ENCODE results near the gene SUSD4.

Gene SUSD4

DNA sequence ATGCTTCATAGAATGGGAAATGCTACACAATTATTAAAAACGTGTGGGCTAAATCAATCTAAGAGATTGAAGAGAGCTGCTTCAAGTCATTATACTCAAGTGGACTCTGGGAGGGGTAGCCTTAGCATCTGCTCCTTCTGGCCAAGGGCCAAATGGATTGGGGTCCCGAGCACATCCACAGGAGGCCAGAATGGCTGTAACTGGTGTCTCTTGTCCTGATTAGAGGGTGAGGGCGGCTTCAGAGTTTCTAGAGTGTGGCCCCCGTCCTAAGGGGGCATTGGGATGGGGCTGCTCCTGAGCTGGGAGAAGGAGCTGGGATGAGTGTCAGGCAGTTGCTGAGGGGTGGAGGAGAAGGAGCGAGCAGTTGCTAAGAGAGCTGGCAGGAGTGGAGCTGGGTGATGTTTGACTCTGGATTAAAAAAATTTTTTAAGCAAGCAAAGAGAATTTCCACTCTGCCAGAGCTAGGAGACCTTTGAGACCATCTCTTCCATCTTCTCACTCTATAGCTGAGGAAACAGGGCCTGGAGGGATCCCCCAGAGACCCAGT is 149.6 kb downstream of the SUSD4 start:
- H3K36me3 ChIP-seq (ENCODE audit: control insufficient read depth, insufficient read depth, low read length), result no peaks in the 10 kb centered on the region
- H3K4me1 ChIP-seq (ENCODE audit: control insufficient read depth, insufficient read depth, low read length), result no peaks in the 10 kb centered on the region
- no peak overlapping the region for H3K9ac ChIP-seq (ENCODE audit: low read depth, low read length)
- no peak overlapping the region for H3K4me3 ChIP-seq (ENCODE audit: low read depth, low read length)
- no peaks in the 10 kb centered on the region for H3K27me3 ChIP-seq (ENCODE audit: control insufficient read depth, insufficient read depth, low read length)
- no peaks in the 10 kb centered on the region for H3K9me3 ChIP-seq (ENCODE audit: control insufficient read depth, insufficient read depth, low read length)

DNA sequence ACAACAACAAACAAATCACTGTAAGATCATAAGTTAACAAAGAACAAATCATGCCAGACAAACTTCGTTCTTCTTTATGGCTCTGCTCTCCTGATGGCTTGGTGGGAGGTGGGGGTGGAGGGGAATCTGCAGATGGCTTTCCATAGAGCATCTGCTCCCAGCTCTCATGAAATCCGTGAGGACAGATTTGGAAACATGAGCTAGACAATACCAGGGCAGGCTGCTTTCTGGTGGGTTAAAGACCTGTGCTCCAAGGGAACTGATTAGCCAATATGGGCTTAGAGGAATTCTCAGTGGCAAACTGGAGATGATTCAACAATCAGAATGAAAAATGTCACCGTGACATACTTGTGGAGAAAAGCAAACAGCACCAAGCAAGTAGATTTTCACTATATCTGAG is 151.5 kb downstream of the SUSD4 start:
- Histone ChIP-seq H3K4me3 (ENCODE audit: low read depth, low read length) (no peak overlapping the region), H3K9ac (ENCODE audit: low read depth, low read length) (no peak overlapping the region), H3K27me3 (ENCODE audit: control insufficient read depth, insufficient read depth, low read length) (no peaks in the 10 kb centered on the region)

DNA sequence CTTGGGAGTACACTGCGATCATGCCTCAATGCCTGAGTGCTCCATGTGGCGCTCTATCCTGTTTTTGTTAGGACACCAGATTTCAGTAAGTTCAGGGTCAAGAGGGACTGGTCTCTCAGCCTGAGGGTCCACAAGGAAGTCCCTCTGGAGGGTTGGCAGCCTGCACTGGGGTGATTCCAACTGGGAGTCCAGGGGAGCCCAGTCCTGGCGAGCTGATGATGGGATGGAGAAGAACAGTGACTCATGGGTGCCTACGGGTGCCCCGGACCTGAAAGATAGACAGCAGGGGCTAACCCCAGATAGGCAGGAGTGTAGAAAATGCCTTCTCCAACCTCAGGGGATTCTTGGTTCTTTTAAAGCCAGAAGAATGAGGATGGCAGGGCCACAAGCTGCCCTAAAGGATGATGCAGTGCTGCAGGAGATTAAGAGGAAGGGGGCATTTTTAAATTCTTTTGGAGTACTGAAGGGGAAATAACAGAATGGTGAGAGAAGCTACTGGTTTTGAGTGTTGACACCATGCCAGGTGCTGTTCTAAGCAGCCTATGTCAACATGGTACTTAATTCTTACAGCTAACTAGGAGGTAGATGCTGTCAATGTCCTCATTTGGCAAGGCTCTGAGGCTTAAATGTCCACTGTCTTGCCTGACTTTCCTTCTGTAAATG is 152.5 kb downstream of the SUSD4 start:
- no peaks in the 10 kb centered on the region for H3K36me3 ChIP-seq (ENCODE audit: control insufficient read depth, insufficient read depth, low read length)
- H3K27me3 ChIP-seq (ENCODE audit: control insufficient read depth, insufficient read depth, low read length), result no peaks in the 10 kb centered on the region
- no peaks in the 10 kb centered on the region for H3K9me3 ChIP-seq (ENCODE audit: control insufficient read depth, insufficient read depth, low read length)
- H3K4me1 ChIP-seq (ENCODE audit: control insufficient read depth, insufficient read depth, low read length), result no peaks in the 10 kb centered on the region
- no peak overlapping the region for H3K9ac ChIP-seq (ENCODE audit: low read depth, low read length)
- H3K4me3 ChIP-seq (ENCODE audit: low read depth, low read length), result no peak overlapping the region

More for the DNA sequence above, 151.5 kb downstream of the SUSD4 start:
- Histone ChIP-seq H3K4me1 (ENCODE audit: control insufficient read depth, insufficient read depth, low read length) (no peaks in the 10 kb centered on the region), H3K9me3 (ENCODE audit: control insufficient read depth, insufficient read depth, low read length) (no peaks in the 10 kb centered on the region), H3K36me3 (ENCODE audit: control insufficient read depth, insufficient read depth, low read length) (no peaks in the 10 kb centered on the region)

DNA sequence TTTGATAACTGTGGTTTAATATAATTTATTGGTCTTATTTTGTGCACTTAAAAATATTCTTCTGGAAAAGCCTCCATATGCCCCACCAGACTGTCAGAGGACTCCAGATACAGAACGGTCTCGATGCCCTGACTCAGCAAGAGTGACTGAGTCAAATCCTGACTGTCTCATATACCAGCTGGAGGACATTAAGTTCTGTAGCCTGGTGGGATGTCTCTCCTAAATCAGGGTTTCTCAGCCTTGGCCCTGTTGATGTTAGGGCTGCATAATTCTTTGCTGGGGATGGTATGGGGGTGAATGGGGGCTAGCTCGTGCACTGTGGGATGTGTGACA is 153.2 kb downstream of the SUSD4 start:
- H3K9ac ChIP-seq (ENCODE audit: low read depth, low read length), result no peak overlapping the region
- no peaks in the 10 kb centered on the region for H3K4me1 ChIP-seq (ENCODE audit: control insufficient read depth, insufficient read depth, low read length)
- no peaks in the 10 kb centered on the region for H3K9me3 ChIP-seq (ENCODE audit: control insufficient read depth, insufficient read depth, low read length)
- no peaks in the 10 kb centered on the region for H3K27me3 ChIP-seq (ENCODE audit: control insufficient read depth, insufficient read depth, low read length)
- no peaks in the 10 kb centered on the region for H3K36me3 ChIP-seq (ENCODE audit: control insufficient read depth, insufficient read depth, low read length)
- H3K4me3 ChIP-seq (ENCODE audit: low read depth, low read length), result no peak overlapping the region

DNA sequence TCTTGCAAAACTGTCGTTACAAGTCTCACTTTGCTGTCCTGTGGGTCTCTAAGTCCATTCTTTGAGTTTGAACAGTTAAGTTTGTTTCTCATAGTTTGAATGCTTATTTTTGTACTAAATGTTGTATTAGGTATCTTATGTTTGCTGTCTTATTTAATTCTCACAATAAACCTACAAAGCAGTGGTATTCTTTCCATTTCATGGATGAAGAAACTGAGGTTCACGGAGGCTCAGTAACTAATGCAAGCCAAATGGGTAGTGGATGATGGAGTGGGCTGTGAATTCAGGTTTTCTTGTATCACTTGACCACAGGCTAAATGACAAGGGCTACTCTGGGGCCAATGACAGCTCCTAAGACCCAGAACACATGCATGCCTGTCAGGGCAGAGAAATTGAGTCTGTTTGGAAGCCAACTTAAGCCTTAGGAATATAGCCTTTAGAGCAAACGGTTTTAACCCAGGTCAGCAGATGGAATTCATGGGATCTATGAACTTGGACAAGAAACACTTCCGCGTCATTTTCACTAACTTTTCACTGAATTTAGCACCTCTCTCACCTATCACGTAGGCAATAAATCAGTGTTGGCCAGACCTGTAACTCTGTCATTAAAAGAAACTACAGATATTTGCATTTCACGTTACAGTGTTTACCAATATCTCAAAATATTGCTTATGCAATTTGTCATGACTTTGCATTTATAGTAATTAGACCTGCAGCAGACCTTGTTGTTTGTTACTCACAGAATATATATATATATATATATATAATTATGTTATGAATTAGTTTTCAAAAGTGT is 153.8 kb downstream of the SUSD4 start:
- H3K36me3 ChIP-seq (ENCODE audit: control insufficient read depth, insufficient read depth, low read length), result no peaks in the 10 kb centered on the region
- no peak overlapping the region for H3K4me3 ChIP-seq (ENCODE audit: low read depth, low read length)
- H3K4me1 ChIP-seq (ENCODE audit: control insufficient read depth, insufficient read depth, low read length), result no peaks in the 10 kb centered on the region
- no peaks in the 10 kb centered on the region for H3K27me3 ChIP-seq (ENCODE audit: control insufficient read depth, insufficient read depth, low read length)
- no peak overlapping the region for H3K9ac ChIP-seq (ENCODE audit: low read depth, low read length)
- H3K9me3 ChIP-seq (ENCODE audit: control insufficient read depth, insufficient read depth, low read length), result no peaks in the 10 kb centered on the region

DNA sequence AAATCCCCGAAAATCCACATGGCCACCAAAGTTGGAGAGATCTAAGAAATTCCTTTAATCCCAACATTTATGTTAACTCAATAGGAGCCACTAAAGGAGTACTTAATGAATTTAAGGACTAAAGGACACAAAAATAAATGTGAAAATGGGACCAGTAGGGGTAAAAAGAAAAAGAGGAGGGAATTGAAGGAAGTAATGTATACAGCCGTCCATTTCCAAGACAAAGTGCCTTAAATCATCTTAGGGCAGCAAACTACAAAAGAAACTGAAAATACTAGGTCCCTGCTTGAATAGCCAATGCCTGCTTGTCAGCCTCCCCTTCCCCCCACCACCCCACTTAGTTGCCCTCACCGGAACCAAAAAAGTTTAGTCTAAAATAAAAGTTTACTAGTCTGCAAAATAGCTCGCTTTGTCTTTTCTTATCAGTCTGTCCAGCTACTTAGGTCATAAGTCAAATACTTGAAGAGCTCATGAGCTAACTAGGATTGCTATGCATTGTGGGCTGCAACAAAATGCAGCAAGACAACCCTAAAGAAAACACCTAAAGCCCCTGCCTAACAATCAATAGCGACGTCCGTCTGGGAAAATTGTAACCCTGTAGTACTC is 154.6 kb downstream of the SUSD4 start:
- no peak overlapping the region for H3K9ac ChIP-seq (ENCODE audit: low read depth, low read length)
- no peaks in the 10 kb centered on the region for H3K27me3 ChIP-seq (ENCODE audit: control insufficient read depth, insufficient read depth, low read length)
- H3K4me3 ChIP-seq (ENCODE audit: low read depth, low read length), result no peak overlapping the region
- H3K36me3 ChIP-seq (ENCODE audit: control insufficient read depth, insufficient read depth, low read length), result no peaks in the 10 kb centered on the region
- no peaks in the 10 kb centered on the region for H3K9me3 ChIP-seq (ENCODE audit: control insufficient read depth, insufficient read depth, low read length)
- no peaks in the 10 kb centered on the region for H3K4me1 ChIP-seq (ENCODE audit: control insufficient read depth, insufficient read depth, low read length)

DNA sequence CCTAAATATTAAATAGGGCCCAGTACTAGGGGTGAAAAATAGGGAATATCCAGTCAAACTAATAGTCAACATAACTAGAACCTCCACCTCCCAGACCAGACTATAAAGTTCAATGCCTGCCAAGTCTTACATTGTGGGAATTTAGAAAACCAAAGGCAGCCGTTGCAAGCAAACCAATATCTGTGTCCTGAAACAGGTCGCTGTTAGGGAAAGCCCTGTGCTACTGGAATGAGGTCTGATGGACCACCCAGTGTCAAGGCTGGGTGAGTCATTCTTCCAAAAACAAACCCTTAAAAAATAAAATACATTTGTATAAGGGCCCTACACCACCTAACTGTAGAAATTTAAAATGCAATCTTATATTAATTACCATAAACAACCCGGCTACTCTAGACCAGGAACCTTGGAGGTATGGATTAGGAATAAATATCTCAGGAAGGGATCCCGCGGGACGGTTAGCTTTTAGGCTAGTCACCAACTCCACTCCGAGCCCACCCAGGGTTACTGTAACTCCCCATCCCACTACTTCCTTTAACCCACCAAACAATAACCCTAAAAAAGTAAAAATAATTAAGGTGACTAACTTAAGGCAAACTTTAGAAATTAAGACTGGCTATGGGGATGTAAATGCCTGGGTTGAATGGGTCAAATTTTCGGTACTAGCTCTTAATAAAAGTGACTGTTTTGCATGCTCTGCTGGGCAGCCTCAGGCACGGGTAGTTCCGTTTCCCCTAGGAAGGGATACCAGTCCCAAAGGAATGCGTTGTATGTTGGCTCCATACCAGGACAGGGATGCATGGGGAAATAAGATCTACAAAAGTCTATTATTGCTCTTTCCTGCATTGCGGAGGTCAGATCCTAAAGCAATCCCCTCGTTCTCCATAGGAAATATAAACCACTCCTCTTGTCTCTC is 155.6 kb downstream of the SUSD4 start:
- H3K9ac ChIP-seq (ENCODE audit: low read depth, low read length), result no peak overlapping the region
- H3K27me3 ChIP-seq (ENCODE audit: control insufficient read depth, insufficient read depth, low read length), result no peaks in the 10 kb centered on the region
- H3K4me3 ChIP-seq (ENCODE audit: low read depth, low read length), result no peak overlapping the region
- no peaks in the 10 kb centered on the region for H3K9me3 ChIP-seq (ENCODE audit: control insufficient read depth, insufficient read depth, low read length)
- H3K4me1 ChIP-seq (ENCODE audit: control insufficient read depth, insufficient read depth, low read length), result no peaks in the 10 kb centered on the region
- H3K36me3 ChIP-seq (ENCODE audit: control insufficient read depth, insufficient read depth, low read length), result no peaks in the 10 kb centered on the region

DNA sequence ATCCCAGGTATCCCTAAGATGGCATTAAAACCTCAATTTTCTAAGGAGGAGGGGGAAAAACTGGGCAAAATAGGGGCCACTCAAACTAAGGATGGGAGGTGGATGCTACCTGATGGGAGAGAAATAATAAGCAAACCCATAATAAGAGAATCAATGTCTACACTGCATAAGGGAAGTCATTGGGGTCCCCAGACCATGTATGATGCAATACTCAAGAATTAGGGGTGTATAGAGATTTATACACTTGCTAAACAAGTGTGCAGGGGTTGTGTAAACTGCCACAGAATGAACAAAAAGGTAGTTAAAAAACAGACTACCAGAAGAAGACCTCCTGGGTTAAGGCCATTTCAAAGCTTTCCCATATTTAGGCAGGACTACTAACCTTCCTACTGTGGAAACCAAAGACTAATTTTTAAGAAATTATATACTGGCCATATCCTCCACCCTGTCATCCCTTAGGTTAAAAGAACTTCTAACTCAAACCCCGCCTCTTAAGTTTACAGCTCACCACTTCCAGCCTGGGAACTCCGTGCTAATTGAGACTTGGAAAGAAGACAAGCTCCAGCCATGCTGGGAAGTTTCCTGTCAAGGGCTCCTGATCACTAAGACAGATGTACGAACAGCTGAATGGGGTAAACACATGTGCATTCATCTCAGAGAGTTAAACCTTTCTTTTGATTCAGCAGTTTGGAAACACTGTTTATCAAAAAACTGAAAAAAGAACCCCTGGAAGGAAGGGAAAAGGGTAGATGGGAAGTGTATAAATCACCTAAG is 156.5 kb downstream of the SUSD4 start:
- Histone ChIP-seq H3K4me3 (ENCODE audit: low read depth, low read length) (no peak overlapping the region), H3K9me3 (ENCODE audit: control insufficient read depth, insufficient read depth, low read length) (no peaks in the 10 kb centered on the region), H3K9ac (ENCODE audit: low read depth, low read length) (no peak overlapping the region), H3K27me3 (ENCODE audit: control insufficient read depth, insufficient read depth, low read length) (no peaks in the 10 kb centered on the region), H3K36me3 (ENCODE audit: control insufficient read depth, insufficient read depth, low read length) (no peaks in the 10 kb centered on the region), H3K4me1 (ENCODE audit: control insufficient read depth, insufficient read depth, low read length) (no peaks in the 10 kb centered on the region)

DNA sequence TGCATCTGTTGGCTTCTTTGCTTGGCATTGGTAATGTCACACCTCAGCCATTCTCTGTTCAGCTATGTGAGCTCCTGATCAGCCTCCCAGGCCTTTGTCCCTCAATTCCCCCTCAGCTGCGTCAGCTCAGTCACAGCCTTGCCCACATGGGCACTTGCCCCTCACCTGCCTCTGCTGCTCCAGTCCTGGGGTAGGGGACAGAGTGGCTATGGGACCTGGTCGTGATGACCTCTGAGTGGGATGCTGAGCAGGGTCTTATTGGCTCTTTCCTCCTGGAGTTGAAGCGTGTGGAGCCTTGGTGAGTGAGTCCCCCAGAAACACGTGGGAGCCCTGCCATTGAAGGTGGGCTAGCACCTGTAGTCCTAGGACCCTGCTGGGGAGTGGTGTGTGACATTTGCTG is 159.6 kb downstream of the SUSD4 start:
- H3K9me3 ChIP-seq (ENCODE audit: control insufficient read depth, insufficient read depth, low read length), result no peaks in the 10 kb centered on the region
- no peaks in the 10 kb centered on the region for H3K36me3 ChIP-seq (ENCODE audit: control insufficient read depth, insufficient read depth, low read length)
- H3K4me3 ChIP-seq (ENCODE audit: low read depth, low read length), result no peak overlapping the region
- H3K27me3 ChIP-seq (ENCODE audit: control insufficient read depth, insufficient read depth, low read length), result no peaks in the 10 kb centered on the region
- no peak overlapping the region for H3K9ac ChIP-seq (ENCODE audit: low read depth, low read length)
- no peaks in the 10 kb centered on the region for H3K4me1 ChIP-seq (ENCODE audit: control insufficient read depth, insufficient read depth, low read length)

DNA sequence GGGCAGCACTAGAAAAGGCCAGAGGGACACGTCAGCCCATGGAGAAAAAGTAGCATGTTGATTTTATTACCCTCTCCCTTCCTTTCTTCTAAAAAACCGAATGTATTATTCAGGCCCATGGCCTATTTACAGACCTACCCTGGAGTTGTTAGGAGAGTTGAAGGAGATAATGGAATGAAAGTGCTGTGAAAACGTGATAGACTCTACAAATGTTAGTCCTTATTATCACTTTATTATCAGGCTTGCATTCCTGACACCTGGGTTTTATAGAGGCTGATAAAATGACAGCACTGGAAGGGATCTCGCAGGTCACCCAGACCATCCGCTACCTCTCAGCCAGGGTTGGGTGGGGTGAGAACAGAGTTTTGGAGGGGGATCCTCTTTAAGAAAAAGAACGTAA is 160.3 kb downstream of the SUSD4 start:
- no peaks in the 10 kb centered on the region for H3K27me3 ChIP-seq (ENCODE audit: control insufficient read depth, insufficient read depth, low read length)
- H3K9ac ChIP-seq (ENCODE audit: low read depth, low read length), result no peak overlapping the region

DNA sequence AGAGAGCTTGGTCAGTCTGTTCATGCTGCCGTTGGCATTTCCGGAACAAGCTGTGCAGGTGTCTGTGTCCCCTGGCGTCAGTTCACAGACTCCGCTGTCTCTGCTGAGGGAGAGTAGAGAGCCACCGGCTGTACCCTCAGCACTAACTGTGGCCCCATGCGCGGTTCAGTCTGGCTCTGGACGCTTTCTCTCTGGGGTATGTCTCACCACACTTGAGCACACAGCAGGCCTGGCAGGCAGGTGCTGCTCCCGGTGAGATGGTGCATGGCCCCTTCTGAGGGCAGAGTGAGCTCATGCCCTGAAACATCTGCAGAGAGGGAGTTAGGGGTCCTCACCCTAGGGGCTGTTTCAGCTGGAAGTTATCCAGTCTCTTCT is 161.0 kb downstream of the SUSD4 start:
- Histone ChIP-seq H3K9me3 (ENCODE audit: control insufficient read depth, insufficient read depth, low read length) (no peaks in the 10 kb centered on the region), H3K27me3 (ENCODE audit: control insufficient read depth, insufficient read depth, low read length) (no peaks in the 10 kb centered on the region), H3K9ac (ENCODE audit: low read depth, low read length) (no peak overlapping the region), H3K36me3 (ENCODE audit: control insufficient read depth, insufficient read depth, low read length) (no peaks in the 10 kb centered on the region), H3K4me3 (ENCODE audit: low read depth, low read length) (no peak overlapping the region), H3K4me1 (ENCODE audit: control insufficient read depth, insufficient read depth, low read length) (no peaks in the 10 kb centered on the region)

More for the DNA sequence above, 160.3 kb downstream of the SUSD4 start:
- Histone ChIP-seq H3K4me1 (ENCODE audit: control insufficient read depth, insufficient read depth, low read length) (no peaks in the 10 kb centered on the region), H3K9me3 (ENCODE audit: control insufficient read depth, insufficient read depth, low read length) (no peaks in the 10 kb centered on the region), H3K36me3 (ENCODE audit: control insufficient read depth, insufficient read depth, low read length) (no peaks in the 10 kb centered on the region), H3K4me3 (ENCODE audit: low read depth, low read length) (no peak overlapping the region)
